ENCODE results near the gene CYBB. TPM values are rescaled to one million over a fixed set of nuclear protein-coding genes. Genes with fewer than 3 reads are reported as not detected.

CYBB gene
- total RNA-seq, 1 donor: under 0.01 TPM

DNA sequence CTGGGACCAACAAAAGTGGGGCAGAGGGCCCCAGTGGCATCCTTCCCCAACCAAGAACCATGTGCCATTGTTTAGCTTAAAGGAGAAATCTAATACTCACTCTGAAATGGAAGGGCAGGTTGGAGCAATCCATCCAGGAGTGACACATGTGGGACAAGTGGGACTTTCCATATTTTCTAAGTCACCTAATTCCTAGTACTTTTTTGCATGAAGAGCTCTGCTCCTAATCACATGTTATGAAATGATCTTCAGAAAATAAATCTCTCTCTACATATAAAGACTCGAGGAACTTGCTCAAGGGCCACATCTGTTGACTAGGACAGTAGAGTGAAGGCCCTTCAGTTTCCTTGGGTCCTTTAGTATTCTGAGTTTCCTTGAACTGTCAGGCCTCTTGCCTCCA lies 2.5 kb downstream of the CYBB start:
- TF ChIP-seq, protein P1, sequence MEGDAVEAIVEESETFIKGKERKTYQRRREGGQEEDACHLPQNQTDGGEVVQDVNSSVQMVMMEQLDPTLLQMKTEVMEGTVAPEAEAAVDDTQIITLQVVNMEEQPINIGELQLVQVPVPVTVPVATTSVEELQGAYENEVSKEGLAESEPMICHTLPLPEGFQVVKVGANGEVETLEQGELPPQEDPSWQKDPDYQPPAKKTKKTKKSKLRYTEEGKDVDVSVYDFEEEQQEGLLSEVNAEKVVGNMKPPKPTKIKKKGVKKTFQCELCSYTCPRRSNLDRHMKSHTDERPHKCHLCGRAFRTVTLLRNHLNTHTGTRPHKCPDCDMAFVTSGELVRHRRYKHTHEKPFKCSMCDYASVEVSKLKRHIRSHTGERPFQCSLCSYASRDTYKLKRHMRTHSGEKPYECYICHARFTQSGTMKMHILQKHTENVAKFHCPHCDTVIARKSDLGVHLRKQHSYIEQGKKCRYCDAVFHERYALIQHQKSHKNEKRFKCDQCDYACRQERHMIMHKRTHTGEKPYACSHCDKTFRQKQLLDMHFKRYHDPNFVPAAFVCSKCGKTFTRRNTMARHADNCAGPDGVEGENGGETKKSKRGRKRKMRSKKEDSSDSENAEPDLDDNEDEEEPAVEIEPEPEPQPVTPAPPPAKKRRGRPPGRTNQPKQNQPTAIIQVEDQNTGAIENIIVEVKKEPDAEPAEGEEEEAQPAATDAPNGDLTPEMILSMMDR (IDR thresholded peaks at IDR 0.05; ENCODE audit: insufficient read depth, low read depth, low read length): no peak
- DNase-seq (ENCODE audit: low read depth): no peak
- H3K4me3 ChIP-seq (ENCODE audit: low read depth, low read length): no peak overlapping the region

DNA sequence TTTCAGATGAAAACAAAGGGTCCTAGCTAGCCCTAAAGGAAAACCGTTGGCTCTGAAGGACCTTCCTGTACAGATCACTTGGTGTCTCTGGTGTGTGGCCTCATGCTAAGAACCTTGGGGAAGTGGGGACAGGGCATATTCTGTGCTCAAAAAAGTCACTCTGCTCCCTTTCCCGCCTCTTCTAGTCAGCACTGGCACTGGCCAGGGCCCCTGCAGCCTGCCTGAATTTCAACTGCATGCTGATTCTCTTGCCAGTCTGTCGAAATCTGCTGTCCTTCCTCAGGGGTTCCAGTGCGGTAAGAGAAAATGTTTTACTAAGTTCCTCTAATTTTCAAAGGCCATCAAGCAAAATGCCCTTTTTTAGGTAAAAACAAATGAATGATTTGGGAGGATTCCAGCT lies 3.4 kb downstream of the CYBB start:
- TF ChIP-seq, protein P1 (IDR thresholded peaks at IDR 0.05; ENCODE audit: insufficient read depth, low read depth, low read length): no peak
- no peak overlapping the region for H3K4me3 ChIP-seq (ENCODE audit: low read depth, low read length)
- no peak for DNase-seq (ENCODE audit: low read depth)

DNA sequence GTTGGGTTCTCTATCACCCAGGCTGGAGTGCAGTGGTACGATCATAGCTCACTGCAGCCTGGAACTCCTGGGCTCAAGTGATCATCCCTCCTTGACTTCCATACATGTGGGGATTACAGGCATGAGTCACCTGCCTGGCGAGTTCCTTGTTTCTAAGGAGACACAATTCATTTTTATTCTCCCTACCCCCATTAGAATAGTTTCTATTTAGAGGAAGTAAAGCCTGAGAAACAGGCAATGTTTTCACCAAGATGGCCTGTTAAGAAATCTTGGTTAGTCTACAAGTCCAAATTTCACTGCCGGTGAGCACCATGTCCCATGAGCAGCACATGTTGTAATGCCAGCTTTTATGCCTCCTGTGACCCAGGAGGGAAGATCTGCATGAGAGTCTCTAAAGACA lies 5.7 kb downstream of the CYBB start:
- H3K4me3 ChIP-seq (ENCODE audit: low read depth, low read length): no peak overlapping the region
- TF ChIP-seq, protein P1 (IDR thresholded peaks at IDR 0.05; ENCODE audit: insufficient read depth, low read depth, low read length): no peak
- DNase-seq (ENCODE audit: low read depth): no peak

DNA sequence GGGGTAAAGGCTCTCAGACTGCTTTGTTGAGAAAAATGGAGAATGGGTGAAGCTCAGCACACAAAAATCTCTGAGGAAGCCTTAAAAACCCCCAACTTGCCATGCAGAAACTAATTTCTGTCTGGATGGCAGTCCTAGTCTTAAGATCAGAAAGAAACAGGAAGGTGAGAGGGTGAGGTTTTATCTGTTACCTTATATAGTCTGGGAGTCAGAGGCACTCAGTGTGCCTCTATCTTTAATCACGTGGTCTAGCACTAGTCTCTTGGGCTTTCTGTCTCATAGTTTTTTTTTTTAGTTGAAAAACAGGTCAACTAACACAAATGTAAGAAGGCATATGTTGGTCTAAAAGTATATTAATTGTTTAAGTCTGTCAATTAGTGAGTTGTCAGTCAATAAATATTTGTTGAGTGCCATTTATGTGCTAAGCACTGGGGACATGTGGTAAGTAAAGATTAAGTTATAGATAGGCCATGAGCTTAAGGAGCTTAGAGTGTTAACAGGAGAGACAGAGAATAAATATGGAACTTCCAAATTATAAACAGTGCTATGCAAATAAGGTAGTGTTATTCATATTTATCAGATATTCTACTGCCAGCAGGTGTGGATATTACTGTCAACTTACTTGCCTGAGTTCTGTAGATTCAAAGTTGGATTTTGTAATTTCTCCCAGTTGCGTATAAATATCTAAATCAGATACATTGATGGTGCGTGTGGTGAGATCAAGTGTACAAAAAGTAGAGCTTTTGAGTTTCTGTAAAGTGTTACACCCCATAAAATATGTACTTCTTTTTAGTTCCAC lies 7.0 kb downstream of the CYBB start:
- TF ChIP-seq, protein P1 (IDR thresholded peaks at IDR 0.05; ENCODE audit: insufficient read depth, low read depth, low read length): no peak
- H3K4me3 ChIP-seq (ENCODE audit: low read depth, low read length): no peak overlapping the region
- no peak for DNase-seq (ENCODE audit: low read depth)

DNA sequence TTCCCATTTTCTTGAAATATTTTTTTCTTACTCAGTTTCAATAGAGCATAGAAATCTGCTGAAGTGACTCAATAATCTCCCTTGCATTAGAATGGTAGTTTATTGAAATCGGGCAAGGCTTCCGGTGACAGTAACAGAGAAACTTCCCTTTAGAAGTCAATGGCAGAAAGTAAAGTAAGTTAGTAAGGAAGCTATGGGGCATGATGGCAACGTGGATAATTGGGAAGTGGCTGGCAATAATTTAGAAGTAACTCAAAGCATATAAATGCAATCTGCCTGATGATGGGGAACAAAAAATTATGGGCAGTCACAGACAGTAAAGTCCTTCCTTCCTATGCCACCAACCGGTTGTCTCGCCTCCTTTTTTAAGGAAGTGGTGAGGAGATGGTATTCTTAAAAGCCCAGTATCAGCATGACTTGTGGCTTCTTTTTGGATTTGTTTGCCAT lies 7.6 kb downstream of the CYBB start:
- no peak for DNase-seq (ENCODE audit: low read depth)
- no peak overlapping the region for H3K4me3 ChIP-seq (ENCODE audit: low read depth, low read length)
- TF ChIP-seq, protein P1 (IDR thresholded peaks at IDR 0.05; ENCODE audit: insufficient read depth, low read depth, low read length): no peak

DNA sequence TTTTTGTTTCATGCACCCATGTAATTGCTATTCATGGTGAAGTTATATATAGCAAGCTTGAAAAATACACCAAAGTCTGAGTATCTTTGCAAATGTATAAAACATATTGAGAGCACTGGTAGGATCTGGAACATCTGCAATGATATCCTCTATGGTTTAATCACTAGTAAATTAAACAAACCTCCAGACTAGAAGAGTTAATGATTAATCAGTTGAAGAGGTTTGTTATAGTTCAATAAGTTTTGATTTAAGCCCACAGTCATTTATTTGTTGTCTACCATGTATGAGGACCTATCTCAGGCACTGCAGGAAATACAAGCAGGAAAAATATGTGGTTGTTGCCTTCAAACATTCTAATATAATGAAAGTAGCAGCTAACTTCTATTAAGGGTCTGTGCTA lies 16.5 kb downstream of the CYBB start:
- H3K4me3 ChIP-seq (ENCODE audit: low read depth, low read length): no peak overlapping the region
- TF ChIP-seq, protein P1 (IDR thresholded peaks at IDR 0.05; ENCODE audit: insufficient read depth, low read depth, low read length): no peak
- no peak for DNase-seq (ENCODE audit: low read depth)

DNA sequence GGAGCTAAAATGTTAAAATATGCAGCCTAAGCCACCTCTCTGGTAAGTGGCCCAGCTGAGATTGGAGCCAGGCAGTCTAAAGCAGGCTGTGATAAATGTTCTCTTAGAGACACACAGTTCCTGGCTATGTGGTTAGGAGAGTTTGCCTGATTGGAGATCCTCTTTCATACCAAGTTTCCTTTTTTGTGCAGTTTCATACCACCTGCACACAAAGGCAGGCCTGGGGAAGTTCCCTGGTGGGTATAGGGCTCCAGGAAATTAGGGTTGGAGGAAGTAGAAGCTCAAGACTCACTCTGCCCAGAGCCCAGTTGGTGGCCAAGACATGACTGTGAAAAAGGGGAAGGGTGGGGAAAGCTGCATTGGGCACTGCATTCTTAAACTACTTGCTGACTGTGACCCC lies 16.9 kb downstream of the CYBB start:
- TF ChIP-seq, protein P1 (IDR thresholded peaks at IDR 0.05; ENCODE audit: insufficient read depth, low read depth, low read length): no peak
- no peak overlapping the region for H3K4me3 ChIP-seq (ENCODE audit: low read depth, low read length)
- no peak for DNase-seq (ENCODE audit: low read depth)
